Activated naive CD8-positive, alpha-beta T cell treated with anti-CD3 and anti-CD28 coated beads for 36 hours (primary cell): Measurements from ENCODE around the gene DGCR8. TPM values are rescaled to one million over a fixed set of nuclear protein-coding genes. Genes with fewer than 3 reads are reported as not detected.

Source experiments
- DNase-seq: peaks from one replicate; pipeline ENCODE4 v3.0.0; 2021
- H3K27ac Mint-ChIP-seq: one replicate; pipeline ENCODE4 v1.8.0; 2022; ENCODE audit warnings: mild to moderate bottlenecking, moderate library complexity, mixed read lengths
- H3K27me3 Mint-ChIP-seq: one replicate; pipeline ENCODE4 v1.8.0; 2022; ENCODE audit warnings: mild to moderate bottlenecking, mixed read lengths
- H3K36me3 Mint-ChIP-seq: one replicate; pipeline ENCODE4 v1.8.0; 2021; ENCODE audit warnings: mild to moderate bottlenecking, mixed read lengths
- H3K4me1 Mint-ChIP-seq: one replicate; pipeline ENCODE4 v1.8.0; 2021; ENCODE audit warnings: mixed read lengths
- H3K4me3 Mint-ChIP-seq: one replicate; pipeline ENCODE4 v1.8.0; 2022; ENCODE audit warnings: mild to moderate bottlenecking, moderate library complexity, mixed read lengths
- H3K9me3 Mint-ChIP-seq: one replicate; pipeline ENCODE4 v1.8.0; 2022; ENCODE audit warnings: mixed read lengths
- total RNA-seq, 2 experiments: library from RNA; stranded (reverse); gene quantifications; one replicate each; pipeline ENCODE4 v1.2.3, GENCODE V29; 2021

DGCR8 gene
- total RNA-seq, 2 experiments from 2014 or later = 42.6 to 47.0 TPM

GRCh38 chr22:20136603-20136873, 56.5 kb downstream of the DGCR8 start:
- DNase-seq = no peak
- no peak overlapping the region for H3K27ac Mint-ChIP-seq
- no peaks in the 10 kb centered on the region for H3K9me3 Mint-ChIP-seq
- peaks cover 2% of the 10 kb centered on the region for H3K36me3 Mint-ChIP-seq
- no peaks in the 10 kb centered on the region for H3K27me3 Mint-ChIP-seq
- no peak overlapping the region for H3K4me3 Mint-ChIP-seq
- peaks cover 26% of the 10 kb centered on the region for H3K4me1 Mint-ChIP-seq

DNA sequence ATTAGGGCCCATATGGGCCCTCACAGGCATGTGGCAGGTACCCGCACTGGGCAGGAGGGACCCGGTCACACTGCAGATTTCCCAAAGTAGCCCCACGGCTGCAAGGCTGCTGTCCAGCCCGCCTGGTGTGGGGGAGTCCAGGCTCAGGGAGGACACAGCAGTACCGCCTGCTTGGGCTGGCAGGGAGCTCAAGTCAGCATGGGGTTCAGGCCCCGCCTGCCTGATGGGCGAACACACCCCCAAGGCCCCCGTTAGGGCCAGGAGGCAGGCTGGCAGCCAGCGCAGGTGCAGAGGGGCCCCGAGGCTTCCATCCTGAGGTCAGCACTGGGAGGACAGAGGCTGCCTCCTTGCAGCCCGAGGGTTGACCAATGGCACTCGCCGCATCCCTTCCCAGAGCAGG, 57.1 kb downstream of the DGCR8 start:
- Mint-ChIP-seq H3K4me1 (peaks cover 26% of the 10 kb centered on the region), H3K27me3 (no peaks in the 10 kb centered on the region), H3K9me3 (no peaks in the 10 kb centered on the region), H3K36me3 (peaks cover 2% of the 10 kb centered on the region), H3K27ac (no peak overlapping the region), H3K4me3 (no peak overlapping the region)
- no peak for DNase-seq

- H3K36me3 Mint-ChIP-seq = peaks cover 2% of the 10 kb centered on the region
- H3K9me3 Mint-ChIP-seq = no peaks in the 10 kb centered on the region
- H3K27me3 Mint-ChIP-seq = no peaks in the 10 kb centered on the region
- no peak overlapping the region for H3K4me3 Mint-ChIP-seq
- DNase-seq = no peak
- H3K27ac Mint-ChIP-seq = no peak overlapping the region
- peaks cover 26% of the 10 kb centered on the region for H3K4me1 Mint-ChIP-seq
Measured at GRCh38 chr22:20137671-20138416, 57.8 kb downstream of the DGCR8 start.

DNA sequence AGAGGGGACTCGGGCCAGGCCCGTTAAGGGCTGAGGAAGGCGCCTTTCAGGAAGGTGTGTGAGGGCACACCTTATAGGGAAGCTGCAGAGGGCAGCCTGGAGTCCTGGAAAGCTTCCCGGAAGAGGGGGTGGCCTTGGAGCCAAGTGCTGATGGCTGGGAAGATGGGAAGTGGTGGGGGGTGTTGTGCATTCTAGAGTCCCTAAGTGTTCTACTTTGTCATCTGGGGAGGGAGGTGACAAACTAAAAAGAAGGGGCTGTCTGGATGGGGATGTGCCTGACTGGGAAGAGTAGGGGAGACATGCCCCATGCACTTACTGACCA, 58.3 kb downstream of the DGCR8 start:
- Mint-ChIP-seq H3K27me3 (no peaks in the 10 kb centered on the region), H3K4me3 (no peak overlapping the region), H3K36me3 (peaks cover 2% of the 10 kb centered on the region), H3K9me3 (no peaks in the 10 kb centered on the region), H3K4me1 (peaks cover 20% of the 10 kb centered on the region), H3K27ac (no peak overlapping the region)
- no peak for DNase-seq

DNA sequence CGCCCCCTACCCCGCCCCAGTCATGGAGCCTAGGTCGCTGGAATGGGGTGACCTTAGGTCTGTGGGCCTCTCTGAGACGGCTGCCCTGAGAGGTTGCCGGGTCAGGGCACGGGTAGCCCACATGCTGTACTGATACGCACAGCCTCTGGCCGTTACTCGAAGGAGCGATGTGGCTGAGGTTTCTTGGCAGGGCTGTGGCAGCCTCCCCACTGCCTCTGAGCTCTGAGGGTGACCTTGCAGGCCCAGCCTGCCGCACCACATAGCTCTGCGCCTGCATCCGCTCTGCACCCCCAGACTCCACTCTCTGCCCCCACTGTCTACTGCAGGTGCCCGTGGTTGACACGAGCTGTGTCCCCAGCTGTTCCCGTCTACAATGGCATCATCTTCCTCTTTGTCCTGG, 58.8 kb downstream of the DGCR8 start:
- H3K9me3 Mint-ChIP-seq = no peaks in the 10 kb centered on the region
- peaks cover 2% of the 10 kb centered on the region for H3K36me3 Mint-ChIP-seq
- DNase-seq = no peak
- H3K4me1 Mint-ChIP-seq = peaks cover 17% of the 10 kb centered on the region
- no peaks in the 10 kb centered on the region for H3K27me3 Mint-ChIP-seq
- no peak overlapping the region for H3K27ac Mint-ChIP-seq
- H3K4me3 Mint-ChIP-seq = no peak overlapping the region

DNA sequence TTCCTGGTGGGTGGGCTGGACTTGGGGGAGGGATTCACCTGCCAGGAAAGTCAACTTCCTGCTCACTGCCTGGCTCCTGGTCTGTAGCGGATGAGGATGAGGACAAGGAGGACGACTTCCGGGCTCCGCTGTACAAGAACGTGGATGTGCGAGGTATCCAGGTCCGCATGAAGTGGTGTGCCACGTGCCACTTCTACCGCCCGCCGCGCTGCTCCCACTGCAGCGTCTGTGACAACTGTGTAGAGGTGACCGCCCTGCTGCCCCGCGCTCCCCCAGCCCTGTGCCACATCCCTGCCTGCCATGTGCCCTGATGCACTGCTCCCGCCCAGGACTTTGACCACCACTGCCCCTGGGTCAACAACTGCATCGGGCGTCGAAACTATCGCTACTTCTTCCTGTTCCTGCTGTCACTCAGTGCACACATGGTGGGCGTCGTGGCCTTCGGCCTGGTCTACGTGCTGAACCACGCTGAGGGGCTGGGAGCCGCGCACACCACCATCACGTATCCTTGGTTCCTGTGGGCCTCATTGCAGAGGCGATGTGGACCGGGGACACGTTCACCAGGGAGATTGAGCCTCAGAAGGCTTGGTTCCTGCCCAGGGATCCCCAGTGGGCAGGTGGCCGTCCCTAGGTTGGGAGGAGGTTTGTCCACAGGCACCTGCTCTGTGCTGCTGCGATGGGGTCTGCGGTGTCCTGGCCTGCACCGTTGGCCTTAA, 59.5 kb downstream of the DGCR8 start:
- Mint-ChIP-seq H3K4me1 (peaks cover 11% of the 10 kb centered on the region), H3K4me3 (no peak overlapping the region)
- DNase-seq = no peak

DNA sequence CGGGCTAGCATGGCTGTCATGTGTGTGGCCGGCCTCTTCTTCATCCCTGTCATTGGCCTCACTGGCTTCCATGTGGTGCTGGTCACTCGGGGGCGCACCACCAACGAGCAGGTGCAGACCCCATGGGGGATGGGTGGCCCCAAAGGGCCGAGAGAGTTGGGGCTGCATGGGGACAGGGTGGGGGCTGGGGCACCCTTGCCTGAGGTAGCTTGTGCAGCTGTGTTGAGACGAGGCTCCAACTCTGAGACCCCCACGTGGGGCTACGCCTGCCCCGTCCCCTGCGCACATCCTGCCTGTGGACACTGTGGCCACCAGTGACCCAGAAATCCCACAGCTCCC, 60.0 kb downstream of the DGCR8 start:
- no peak overlapping the region for H3K4me3 Mint-ChIP-seq
- no peaks in the 10 kb centered on the region for H3K9me3 Mint-ChIP-seq
- H3K27ac Mint-ChIP-seq = no peak overlapping the region
- peaks cover 11% of the 10 kb centered on the region for H3K4me1 Mint-ChIP-seq
- peaks cover 2% of the 10 kb centered on the region for H3K36me3 Mint-ChIP-seq
- no peak for DNase-seq
- H3K27me3 Mint-ChIP-seq = no peaks in the 10 kb centered on the region

More for the DNA sequence above, 59.5 kb downstream of the DGCR8 start:
- H3K36me3 Mint-ChIP-seq = peaks cover 2% of the 10 kb centered on the region
- no peaks in the 10 kb centered on the region for H3K9me3 Mint-ChIP-seq
- no peak overlapping the region for H3K27ac Mint-ChIP-seq
- H3K27me3 Mint-ChIP-seq = no peaks in the 10 kb centered on the region

DNA sequence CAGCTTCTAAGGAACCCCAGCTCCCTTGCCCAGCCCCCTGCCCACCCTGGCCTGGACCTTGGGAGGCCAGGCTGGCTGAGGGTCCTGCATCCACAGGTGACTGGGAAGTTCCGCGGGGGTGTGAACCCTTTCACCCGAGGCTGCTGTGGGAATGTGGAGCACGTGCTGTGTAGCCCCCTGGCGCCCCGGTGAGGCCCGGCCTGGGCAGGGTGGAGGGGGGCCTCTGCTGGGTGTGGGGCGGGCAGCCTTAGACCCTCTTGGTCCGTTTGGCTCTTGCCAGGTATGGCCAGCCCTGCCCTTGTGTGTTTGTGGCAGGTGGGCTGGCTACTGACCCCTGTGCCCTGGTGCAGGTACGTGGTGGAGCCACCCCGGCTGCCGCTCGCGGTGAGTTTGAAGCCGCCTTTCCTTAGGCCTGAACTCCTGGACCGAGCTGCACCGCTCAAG, 60.5 kb downstream of the DGCR8 start:
- Mint-ChIP-seq H3K27ac (no peak overlapping the region), H3K36me3 (peaks cover 2% of the 10 kb centered on the region), H3K27me3 (no peaks in the 10 kb centered on the region), H3K4me3 (no peak overlapping the region), H3K4me1 (peaks cover 11% of the 10 kb centered on the region), H3K9me3 (no peaks in the 10 kb centered on the region)
- no peak for DNase-seq

DNA sequence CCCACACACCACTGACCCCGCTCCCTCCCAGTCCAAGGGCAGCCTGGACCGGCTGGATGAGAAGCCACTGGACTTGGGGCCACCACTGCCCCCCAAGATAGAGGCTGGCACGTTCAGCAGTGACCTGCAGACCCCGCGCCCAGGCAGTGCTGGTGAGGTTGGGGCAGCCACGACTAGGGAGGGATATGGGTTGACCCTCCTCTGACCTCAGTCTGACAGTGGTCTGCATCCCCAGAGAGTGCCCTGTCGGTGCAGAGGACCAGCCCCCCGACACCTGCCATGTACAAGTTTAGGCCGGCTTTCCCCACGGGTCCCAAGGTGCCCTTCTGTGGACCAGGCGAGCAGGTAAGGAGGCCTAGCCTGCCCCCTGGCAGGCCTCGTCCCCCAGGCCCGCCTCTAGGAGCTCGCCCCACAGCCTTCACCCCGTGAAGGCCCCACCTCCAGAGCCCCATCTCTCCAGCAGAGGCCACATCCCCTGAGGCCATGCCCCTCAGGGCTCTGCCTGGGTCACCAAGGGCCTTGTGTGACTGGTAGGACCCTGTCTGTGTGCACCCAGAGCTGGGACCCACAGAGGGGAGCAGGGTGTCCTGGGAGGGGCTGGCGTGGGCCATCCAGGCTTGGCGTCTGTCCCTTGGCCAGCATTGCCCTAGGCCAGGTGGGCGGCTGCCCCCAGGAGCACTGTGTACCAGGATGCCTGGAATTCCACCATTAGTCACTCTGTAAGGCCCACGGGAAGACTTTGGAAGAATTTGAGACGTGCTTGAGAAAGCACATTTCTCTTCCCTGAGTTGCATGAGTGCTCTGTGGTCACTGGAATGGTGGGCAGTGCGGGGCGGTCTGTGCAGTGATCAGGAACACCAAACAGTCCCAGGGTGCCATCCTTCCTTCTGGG, 61.4 kb downstream of the DGCR8 start:
- no peaks in the 10 kb centered on the region for H3K27me3 Mint-ChIP-seq
- H3K4me1 Mint-ChIP-seq = peaks cover 9% of the 10 kb centered on the region
- H3K4me3 Mint-ChIP-seq = no peak overlapping the region
- H3K36me3 Mint-ChIP-seq = peaks cover 2% of the 10 kb centered on the region
- no peak for DNase-seq
- H3K9me3 Mint-ChIP-seq = no peaks in the 10 kb centered on the region
- H3K27ac Mint-ChIP-seq = no peak overlapping the region

DNA sequence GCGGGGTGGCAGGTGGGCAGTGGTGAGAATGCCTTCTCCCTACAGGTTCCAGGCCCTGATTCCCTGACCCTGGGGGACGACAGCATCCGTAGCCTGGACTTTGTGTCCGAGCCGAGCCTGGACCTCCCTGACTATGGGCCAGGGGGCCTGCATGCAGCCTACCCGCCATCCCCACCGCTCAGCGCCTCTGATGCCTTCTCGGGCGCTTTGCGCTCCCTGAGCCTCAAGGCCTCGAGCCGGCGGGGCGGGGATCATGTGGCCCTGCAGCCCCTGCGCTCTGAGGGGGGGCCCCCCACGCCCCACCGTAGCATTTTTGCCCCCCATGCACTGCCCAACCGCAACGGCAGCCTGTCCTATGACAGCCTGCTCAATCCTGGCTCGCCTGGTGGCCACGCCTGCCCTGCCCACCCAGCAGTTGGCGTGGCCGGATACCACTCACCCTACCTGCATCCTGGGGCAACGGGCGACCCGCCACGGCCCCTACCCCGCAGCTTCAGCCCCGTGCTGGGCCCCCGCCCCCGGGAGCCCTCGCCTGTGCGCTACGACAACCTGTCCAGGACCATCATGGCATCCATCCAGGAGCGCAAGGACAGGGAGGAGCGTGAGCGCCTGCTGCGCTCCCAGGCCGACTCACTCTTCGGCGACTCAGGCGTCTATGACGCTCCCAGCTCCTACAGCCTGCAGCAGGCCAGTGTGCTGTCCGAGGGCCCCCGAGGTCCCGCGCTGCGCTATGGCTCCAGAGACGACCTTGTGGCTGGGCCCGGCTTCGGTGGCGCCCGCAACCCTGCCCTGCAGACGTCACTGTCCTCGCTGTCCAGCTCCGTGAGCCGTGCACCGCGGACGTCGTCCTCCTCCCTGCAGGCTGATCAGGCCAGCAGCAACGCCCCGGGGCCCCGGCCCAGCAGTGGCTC, 62.9 kb downstream of the DGCR8 start:
- H3K27ac Mint-ChIP-seq = no peak overlapping the region
- no peak overlapping the region for H3K4me3 Mint-ChIP-seq
- H3K9me3 Mint-ChIP-seq = no peaks in the 10 kb centered on the region
- DNase-seq = no peak
- peaks cover 2% of the 10 kb centered on the region for H3K36me3 Mint-ChIP-seq
- H3K4me1 Mint-ChIP-seq = peaks cover 5% of the 10 kb centered on the region
- H3K27me3 Mint-ChIP-seq = no peaks in the 10 kb centered on the region

GRCh38 chr22:20143883-20144665, 64.0 kb downstream of the DGCR8 start:
- H3K9me3 Mint-ChIP-seq = no peaks in the 10 kb centered on the region
- H3K4me3 Mint-ChIP-seq = no peak overlapping the region
- H3K4me1 Mint-ChIP-seq = peaks cover 4% of the 10 kb centered on the region
- peaks cover 2% of the 10 kb centered on the region for H3K36me3 Mint-ChIP-seq
- H3K27ac Mint-ChIP-seq = no peak overlapping the region
- no peaks in the 10 kb centered on the region for H3K27me3 Mint-ChIP-seq
- DNase-seq = no peak

DNA sequence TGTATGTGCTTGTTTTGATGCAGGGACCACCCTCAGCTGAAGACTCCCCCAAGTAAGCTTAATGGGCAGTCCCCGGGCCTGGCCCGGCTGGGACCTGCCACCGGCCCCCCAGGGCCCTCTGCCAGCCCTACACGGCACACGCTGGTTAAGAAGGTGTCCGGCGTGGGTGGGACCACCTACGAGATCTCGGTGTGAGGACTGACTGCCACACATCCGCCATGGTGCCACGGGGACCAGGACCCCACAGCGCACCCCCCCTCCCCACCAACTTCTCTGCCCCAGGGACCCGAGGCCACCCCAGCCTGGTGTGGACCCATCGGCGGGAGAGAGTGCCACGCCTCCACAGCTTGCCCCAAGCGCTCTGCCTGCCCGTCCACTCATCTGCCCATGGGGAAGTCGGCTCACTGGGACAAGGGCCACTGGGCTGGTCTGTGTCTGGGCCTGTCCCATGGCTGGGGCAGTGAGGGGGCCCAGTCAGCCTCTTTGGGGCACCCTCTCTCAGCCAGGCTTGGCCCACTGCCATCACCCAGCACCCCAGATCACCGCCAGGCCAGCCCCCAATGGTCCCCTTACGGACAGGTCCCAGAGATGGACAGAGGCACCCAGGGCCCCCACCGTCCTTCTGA, 65.3 kb downstream of the DGCR8 start:
- no peak overlapping the region for H3K27ac Mint-ChIP-seq
- peaks cover 4% of the 10 kb centered on the region for H3K4me1 Mint-ChIP-seq
- no peak for DNase-seq
- no peak overlapping the region for H3K4me3 Mint-ChIP-seq
- H3K36me3 Mint-ChIP-seq = no peaks in the 10 kb centered on the region
- no peaks in the 10 kb centered on the region for H3K27me3 Mint-ChIP-seq
- no peaks in the 10 kb centered on the region for H3K9me3 Mint-ChIP-seq

- no peak overlapping the region for H3K4me3 Mint-ChIP-seq
- no peaks in the 10 kb centered on the region for H3K27me3 Mint-ChIP-seq
- DNase-seq = no peak
- H3K4me1 Mint-ChIP-seq = peaks cover 4% of the 10 kb centered on the region
- no peaks in the 10 kb centered on the region for H3K9me3 Mint-ChIP-seq
- H3K36me3 Mint-ChIP-seq = no peaks in the 10 kb centered on the region
- H3K27ac Mint-ChIP-seq = no peak overlapping the region
Measured at GRCh38 chr22:20145832-20146223, 65.8 kb downstream of the DGCR8 start.

- Mint-ChIP-seq H3K4me1 (peaks cover 4% of the 10 kb centered on the region), H3K27me3 (no peaks in the 10 kb centered on the region), H3K36me3 (no peaks in the 10 kb centered on the region), H3K9me3 (no peaks in the 10 kb centered on the region), H3K27ac (no peak overlapping the region), H3K4me3 (no peak overlapping the region)
- DNase-seq = no peak
Measured at GRCh38 chr22:20146777-20147176, 66.7 kb downstream of the DGCR8 start.
